Activated CD4-positive, alpha-beta memory T cell treated with anti-CD3 and anti-CD28 coated beads for 36 hours (primary cell): ENCODE measurements around the gene TTYH3. TPM values are rescaled to one million over a fixed set of nuclear protein-coding genes. Genes with fewer than 3 reads are reported as not detected.

Experiments used
- CTCF ChIA-PET: fragments of 350-600 bp; sonication (Branson Sonifier 250); formaldehyde crosslinking; loops from one replicate; lab custom pipeline; 2021; ENCODE audit warnings: antibody characterized with exemption, inconsistent platforms; lab: Charles Lee
- POLR2A ChIA-PET: fragments of 350-600 bp; sonication (Branson Sonifier 250); formaldehyde crosslinking; loops from one replicate; lab custom pipeline; 2021; ENCODE audit warnings: antibody characterized with exemption; lab: Charles Lee
- DNase-seq: peaks from one replicate; pipeline ENCODE4 v3.0.0-alpha.2; 2020
- H3K27ac Mint-ChIP-seq: one replicate; pipeline ENCODE4 v1.8.0; 2021; ENCODE audit warnings: mixed read lengths
- H3K27me3 Mint-ChIP-seq: one replicate; pipeline ENCODE4 v1.8.0; 2021; ENCODE audit warnings: mixed read lengths
- H3K36me3 Mint-ChIP-seq: one replicate; pipeline ENCODE4 v1.8.0; 2021; ENCODE audit warnings: mixed read lengths
- H3K4me1 Mint-ChIP-seq: one replicate; pipeline ENCODE4 v1.8.0; 2021; ENCODE audit warnings: low read depth, mixed read lengths
- H3K4me3 Mint-ChIP-seq: one replicate; pipeline ENCODE4 v1.8.0; 2021; ENCODE audit warnings: mild to moderate bottlenecking, mixed read lengths
- H3K9me3 Mint-ChIP-seq: one replicate; pipeline ENCODE4 v1.8.0; 2021; ENCODE audit warnings: mixed read lengths
- intact Hi-C: fragments of 100-400 bp; cut with micrococcal nuclease; formaldehyde crosslinking; loops from one replicate; pipeline ENCODE4 v1.15.1; 2023
- total RNA-seq, 2 experiments: library from RNA; stranded (reverse); gene quantifications; one replicate each; pipeline ENCODE4 v1.2.3, GENCODE V29; 2021

Gene TTYH3
- total RNA-seq, 2 experiments from 2014 or later, result 13.5 to 14.8 TPM

DNA sequence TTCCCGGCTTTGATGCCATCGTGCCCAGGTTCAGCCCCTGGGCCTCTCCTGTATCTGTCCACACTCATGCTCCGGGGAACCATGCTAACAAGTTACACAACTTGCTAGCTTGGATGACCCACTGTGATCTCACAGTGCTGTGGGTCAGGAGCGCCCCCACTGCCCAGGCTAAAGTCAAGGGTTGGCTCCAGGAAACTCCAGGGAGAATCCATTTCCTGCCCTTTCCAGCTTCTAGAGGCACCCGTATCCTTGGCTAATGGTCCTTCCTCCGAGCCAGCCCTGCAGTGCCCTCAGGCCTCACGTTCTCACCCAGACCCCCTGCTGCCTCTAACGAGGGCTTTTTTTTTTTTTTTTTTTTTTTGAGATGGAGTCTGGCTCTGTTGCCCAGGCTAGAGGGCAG, 75.7 kb downstream of the TTYH3 start:
- no peak overlapping the region for H3K27ac Mint-ChIP-seq
- CTCF ChIA-PET, result interaction anchor here (0.8 to 1.4 kb wide), 2 partner anchors 37 to 239 kb away, joined by 3 to 5 read pairs; no protein-coding TSS in a partner anchor
- intact Hi-C loops, result no loop called here
- H3K4me1 Mint-ChIP-seq, result peaks cover 20% of the 10 kb centered on the region
- H3K36me3 Mint-ChIP-seq, result no peaks in the 10 kb centered on the region
- POLR2A ChIA-PET, result no interaction called here
- H3K4me3 Mint-ChIP-seq, result no peak overlapping the region
- no peaks in the 10 kb centered on the region for H3K27me3 Mint-ChIP-seq
- no peak for DNase-seq
- H3K9me3 Mint-ChIP-seq, result no peaks in the 10 kb centered on the region

DNA sequence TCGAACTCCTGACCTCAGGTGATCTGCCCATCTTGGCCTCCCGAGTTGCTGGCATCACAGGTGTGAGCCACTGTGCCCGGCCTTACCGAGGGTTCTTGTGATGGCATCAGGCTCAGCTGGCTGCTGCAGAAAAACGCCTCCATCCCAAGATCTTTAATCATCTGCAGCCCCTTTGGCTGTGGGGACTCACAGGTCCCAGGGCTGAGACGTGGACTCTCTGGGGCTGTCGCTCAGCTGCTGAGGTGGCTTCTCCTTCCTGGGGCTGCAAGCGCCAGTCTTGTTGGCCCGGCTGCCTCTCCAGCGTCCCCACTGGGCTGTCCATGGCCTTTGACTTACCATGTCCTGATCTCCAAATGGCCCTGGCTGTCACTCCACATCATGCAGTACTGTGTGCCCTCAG, 76.3 kb downstream of the TTYH3 start:
- Mint-ChIP-seq H3K4me3 (no peak overlapping the region), H3K4me1 (peaks cover 20% of the 10 kb centered on the region), H3K36me3 (no peaks in the 10 kb centered on the region), H3K27ac (no peak overlapping the region), H3K9me3 (no peaks in the 10 kb centered on the region), H3K27me3 (no peaks in the 10 kb centered on the region)
- intact Hi-C loops, result no loop called here
- ChIA-PET CTCF (interaction anchor here (1.5 to 3.5 kb wide), 4 partner anchors 10 to 38 kb away, joined by 5 to 115 read pairs (median 37); no protein-coding TSS in a partner anchor), POLR2A (no interaction called here)
- no peak for DNase-seq

DNA sequence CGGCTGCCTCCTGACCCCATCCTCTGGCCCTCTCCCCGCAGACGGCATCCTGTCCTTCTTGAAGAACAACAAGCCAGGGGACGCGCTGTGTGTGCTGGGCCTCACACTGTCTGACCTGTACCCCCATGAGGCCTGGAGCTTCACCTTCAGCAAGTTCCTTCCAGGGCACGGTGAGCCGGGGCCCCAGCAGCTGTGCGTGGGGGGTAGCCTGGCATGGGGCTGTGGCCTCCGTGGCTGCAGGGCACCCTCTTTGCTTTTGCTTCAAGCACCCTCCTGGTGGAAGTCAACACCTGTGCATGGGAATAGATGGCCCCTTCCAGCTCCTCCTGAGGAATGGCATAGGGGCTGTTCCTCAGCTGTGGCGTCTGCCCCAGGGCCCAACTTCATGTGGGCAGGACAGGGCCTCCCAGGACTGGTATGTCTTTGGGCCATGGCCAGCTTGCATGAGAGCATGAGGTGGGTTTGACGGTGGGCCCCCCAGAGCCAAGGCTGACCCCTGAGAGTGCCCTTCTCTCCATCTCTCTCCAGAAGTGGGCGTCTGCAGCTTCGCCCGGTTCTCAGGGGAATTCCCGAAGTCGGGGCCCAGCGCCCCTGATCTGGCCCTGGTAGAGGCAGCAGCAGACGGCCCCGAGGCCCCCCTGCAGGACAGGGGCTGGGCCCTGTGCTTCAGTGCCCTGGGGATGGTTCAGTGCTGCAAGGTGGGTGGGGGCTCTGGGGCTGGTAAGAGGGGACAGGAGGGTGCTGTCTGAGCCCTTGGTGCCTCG, 76.9 kb downstream of the TTYH3 start:
- no peaks in the 10 kb centered on the region for H3K27me3 Mint-ChIP-seq
- no peak for DNase-seq
- H3K4me1 Mint-ChIP-seq, result peaks cover 20% of the 10 kb centered on the region
- ChIA-PET POLR2A (interaction anchor here (2.3 kb wide), 1 partner anchor 10 kb away, joined by 11 read pairs; no protein-coding TSS in a partner anchor), CTCF (interaction anchor here (0.8 to 3.5 kb wide), 26 partner anchors 9 to 258 kb away, joined by 3 to 115 read pairs (median 6); partner anchors contain the start of gene TTYH3)
- H3K4me3 Mint-ChIP-seq, result peak overlapping the region; percentile 75
- no peaks in the 10 kb centered on the region for H3K36me3 Mint-ChIP-seq
- H3K9me3 Mint-ChIP-seq, result no peaks in the 10 kb centered on the region
- intact Hi-C loops, result no loop called here
- no peak overlapping the region for H3K27ac Mint-ChIP-seq

DNA sequence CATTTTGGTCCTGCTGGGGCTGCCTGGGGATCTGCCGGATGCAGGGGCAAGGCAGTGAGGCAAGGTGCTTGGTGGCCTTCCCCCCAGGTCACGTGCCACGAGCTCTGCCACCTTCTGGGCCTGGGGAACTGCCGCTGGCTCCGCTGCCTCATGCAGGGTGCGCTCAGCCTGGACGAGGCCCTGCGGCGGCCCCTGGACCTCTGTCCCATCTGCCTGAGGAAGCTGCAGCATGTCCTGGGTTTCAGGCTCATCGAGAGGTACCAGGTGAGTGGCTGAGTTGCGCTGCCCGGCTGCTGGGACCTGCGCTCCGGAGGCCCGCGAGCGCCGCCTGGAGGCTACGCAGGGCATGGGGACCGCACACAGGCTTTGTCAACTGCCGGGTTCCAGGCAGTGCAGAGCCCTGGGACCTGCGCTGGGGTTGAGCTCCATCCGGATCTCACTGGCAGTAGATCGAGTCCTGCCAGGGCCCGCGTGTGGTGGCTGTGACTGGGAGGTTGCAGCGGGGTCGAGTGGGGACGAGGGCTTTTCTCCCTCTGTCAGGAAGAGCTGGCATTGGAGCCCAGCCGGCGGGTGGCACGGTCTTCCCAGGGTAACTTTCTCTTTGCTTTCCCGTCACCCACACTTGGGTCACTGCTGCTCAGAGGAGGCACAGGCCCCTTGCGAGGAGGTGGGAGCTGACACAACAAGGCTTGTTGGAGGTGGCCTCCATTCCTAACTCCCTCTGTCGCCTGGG, 77.9 kb downstream of the TTYH3 start:
- intact Hi-C loops, result loop anchor here (1.0 kb wide), 2 partner anchors 11 to 38 kb away; no protein-coding TSS in a partner anchor
- Mint-ChIP-seq H3K9me3 (no peaks in the 10 kb centered on the region), H3K27ac (peak overlapping the region; percentile 82), H3K4me1 (peaks cover 21% of the 10 kb centered on the region), H3K36me3 (no peaks in the 10 kb centered on the region), H3K4me3 (peak overlapping the region; percentile 75), H3K27me3 (no peaks in the 10 kb centered on the region)
- CTCF ChIA-PET, result interaction anchor here (0.5 to 3.5 kb wide), 58 partner anchors 9 to 296 kb away, joined by 3 to 115 read pairs (median 4); partner anchors contain the start of genes AMZ1, IQCE and TTYH3
- DNase-seq, result peak; percentile 90
- POLR2A ChIA-PET, result interaction anchor here (0.5 to 2.3 kb wide), 7 partner anchors 9 to 380 kb away, joined by 3 to 13 read pairs (median 5); partner anchors contain the start of gene TTYH3

DNA sequence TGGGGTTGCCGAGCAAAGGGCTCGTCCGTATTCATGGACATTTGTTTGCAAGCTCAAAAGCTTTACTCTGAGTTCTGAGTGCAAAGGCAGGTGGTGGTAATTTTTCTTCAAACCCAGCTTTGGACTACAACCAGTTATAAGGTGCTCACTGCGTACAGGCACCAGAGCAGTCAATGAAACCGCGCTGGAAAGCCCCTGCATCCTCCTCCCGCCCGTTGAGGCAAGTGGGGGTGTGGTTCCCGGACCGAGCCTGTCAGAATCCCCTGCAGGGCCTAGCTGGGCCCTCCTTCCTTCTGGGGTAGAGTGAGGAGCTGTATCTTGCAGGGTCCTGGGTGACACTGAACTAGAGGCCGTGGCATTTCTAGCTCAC, 78.5 kb downstream of the TTYH3 start:
- intact Hi-C loops, result loop anchor here (1.0 kb wide), 2 partner anchors 10 to 39 kb away; no protein-coding TSS in a partner anchor
- ChIA-PET CTCF (interaction anchor here (0.5 to 3.5 kb wide), 53 partner anchors 8 to 297 kb away, joined by 3 to 115 read pairs (median 5); partner anchors contain the start of genes AMZ1, IQCE and TTYH3), POLR2A (interaction anchor here (1.1 to 2.3 kb wide), 6 partner anchors 8 to 151 kb away, joined by 3 to 13 read pairs (median 6); partner anchors contain the start of gene TTYH3)
- peaks cover under 1% of the 10 kb centered on the region for H3K27me3 Mint-ChIP-seq
- peak overlapping the region; percentile 75 for H3K4me3 Mint-ChIP-seq
- H3K27ac Mint-ChIP-seq, result peak overlapping the region; percentile 82
- DNase-seq, result peak; percentile 85
- no peaks in the 10 kb centered on the region for H3K36me3 Mint-ChIP-seq
- peaks cover 27% of the 10 kb centered on the region for H3K4me1 Mint-ChIP-seq
- H3K9me3 Mint-ChIP-seq, result no peaks in the 10 kb centered on the region

DNA sequence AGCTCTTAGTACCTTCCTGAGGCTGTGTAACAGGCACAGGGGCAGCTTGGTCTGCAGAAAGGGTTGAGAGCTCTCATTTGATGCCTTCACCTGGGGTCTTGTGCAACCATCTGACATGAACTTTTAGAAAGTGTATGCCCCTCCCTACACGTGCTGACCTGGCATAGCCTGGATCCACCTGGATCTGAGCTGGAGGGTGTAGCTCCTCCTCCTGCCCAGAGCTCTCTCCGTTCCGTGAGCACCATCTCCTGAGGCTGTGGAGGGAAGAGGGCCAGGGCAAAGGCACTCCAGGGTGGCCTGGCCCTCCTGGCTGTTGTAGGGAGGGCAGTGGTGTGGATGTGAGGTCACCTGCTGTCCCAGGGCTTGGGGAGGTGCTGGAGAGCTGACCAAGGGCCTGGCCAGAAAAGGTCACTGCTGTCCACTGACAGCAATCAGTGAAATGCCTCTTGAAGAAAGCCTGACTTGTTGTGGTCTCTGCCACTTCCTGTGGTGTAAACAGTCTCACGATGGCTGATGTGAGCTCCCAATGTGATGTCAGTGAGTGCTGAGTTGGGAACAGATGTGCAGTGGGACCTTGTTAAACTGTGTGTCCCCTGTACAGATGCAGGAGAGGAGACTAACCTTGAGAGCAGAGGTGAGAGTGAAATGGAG, 79.2 kb downstream of the TTYH3 start:
- POLR2A ChIA-PET, result interaction anchor here (0.9 to 2.3 kb wide), 6 partner anchors 8 to 151 kb away, joined by 3 to 13 read pairs (median 6); partner anchors contain the start of gene TTYH3
- peak; percentile 71 for DNase-seq
- intact Hi-C loops, result loop anchor here (1.0 kb wide), 2 partner anchors 9 to 40 kb away; no protein-coding TSS in a partner anchor

DNA sequence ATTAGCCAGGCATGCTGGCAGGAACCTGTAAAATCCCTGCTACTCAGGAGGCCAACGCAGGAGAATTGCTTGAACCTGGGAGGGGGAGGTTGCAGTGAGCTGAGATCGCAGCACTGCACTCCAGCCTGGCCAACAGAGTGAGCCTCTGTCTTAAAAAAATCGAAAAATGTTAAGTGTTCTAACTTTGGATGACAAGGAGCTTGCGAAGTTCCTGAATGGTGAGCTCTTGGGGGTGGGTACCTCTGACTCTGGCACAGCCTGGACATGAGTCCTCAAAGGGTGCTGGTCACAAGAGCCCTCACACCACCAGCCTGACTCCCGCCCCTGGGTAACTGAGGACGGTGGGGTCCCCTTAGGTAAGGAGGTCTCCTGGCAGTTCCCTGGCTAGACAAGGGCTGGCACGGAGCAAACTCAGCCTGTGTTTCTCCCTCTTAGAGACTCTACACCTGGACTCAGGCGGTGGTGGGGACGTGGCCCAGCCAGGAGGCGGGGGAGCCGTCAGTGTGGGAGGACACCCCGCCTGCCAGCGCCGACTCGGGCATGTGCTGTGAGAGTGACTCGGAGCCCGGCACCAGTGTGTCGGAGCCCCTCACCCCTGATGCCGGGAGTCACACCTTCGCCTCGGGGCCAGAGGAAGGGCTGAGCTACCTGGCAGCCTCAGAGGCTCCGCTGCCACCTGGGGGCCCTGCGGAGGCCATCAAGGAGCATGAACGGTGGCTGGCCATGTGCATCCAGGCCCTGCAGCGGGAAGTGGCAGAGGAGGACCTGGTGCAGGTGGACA, 80.3 kb downstream of the TTYH3 start:
- no peaks in the 10 kb centered on the region for H3K9me3 Mint-ChIP-seq
- DNase-seq, result no peak
- H3K4me1 Mint-ChIP-seq, result peaks cover 44% of the 10 kb centered on the region
- ChIA-PET CTCF (interaction anchor here (0.7 to 3.3 kb wide), 4 partner anchors 9 to 261 kb away, joined by 3 to 33 read pairs (median 18); no protein-coding TSS in a partner anchor), POLR2A (interaction anchor here (0.6 kb wide), 1 partner anchor 119 kb away, joined by 3 read pairs; no protein-coding TSS in a partner anchor)
- H3K27ac Mint-ChIP-seq, result no peak overlapping the region
- intact Hi-C loops, result no loop called here
- H3K27me3 Mint-ChIP-seq, result peaks cover 2% of the 10 kb centered on the region
- no peaks in the 10 kb centered on the region for H3K36me3 Mint-ChIP-seq
- no peak overlapping the region for H3K4me3 Mint-ChIP-seq

More for the DNA sequence above, 79.2 kb downstream of the TTYH3 start:
- CTCF ChIA-PET, result interaction anchor here (0.9 to 3.5 kb wide), 26 partner anchors 7 to 260 kb away, joined by 3 to 115 read pairs (median 7); partner anchors contain the start of genes IQCE and TTYH3
- Mint-ChIP-seq H3K27me3 (peaks cover 2% of the 10 kb centered on the region), H3K4me1 (peaks cover 34% of the 10 kb centered on the region), H3K4me3 (peak overlapping the region; percentile 75), H3K36me3 (no peaks in the 10 kb centered on the region), H3K9me3 (no peaks in the 10 kb centered on the region), H3K27ac (peak overlapping the region; percentile 90)

DNA sequence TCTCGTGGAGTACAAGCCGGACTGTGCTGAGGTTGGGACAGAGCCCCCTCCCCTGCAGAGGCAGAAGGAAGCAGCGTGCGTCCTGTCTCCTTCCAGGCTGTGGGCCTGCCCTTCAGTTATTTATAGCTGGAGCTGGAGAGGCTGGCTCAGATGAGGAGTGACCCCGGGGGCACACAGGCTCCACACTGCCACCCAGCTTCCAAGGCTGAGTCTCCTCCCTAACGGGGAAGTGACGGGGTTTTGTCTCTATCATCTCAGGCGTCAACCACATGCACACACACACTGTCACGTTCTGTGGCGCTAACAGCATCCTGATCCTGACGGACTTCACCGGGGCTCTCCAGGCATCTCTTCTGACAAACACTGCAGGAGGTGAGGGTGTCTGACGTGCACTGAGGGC, 81.6 kb downstream of the TTYH3 start:
- H3K36me3 Mint-ChIP-seq, result no peaks in the 10 kb centered on the region
- intact Hi-C loops, result no loop called here
- H3K27me3 Mint-ChIP-seq, result peaks cover 2% of the 10 kb centered on the region
- no peak overlapping the region for H3K4me3 Mint-ChIP-seq
- H3K4me1 Mint-ChIP-seq, result peaks cover 57% of the 10 kb centered on the region
- no peaks in the 10 kb centered on the region for H3K9me3 Mint-ChIP-seq
- ChIA-PET CTCF (interaction anchor here (0.7 to 2.5 kb wide), 2 partner anchors 43 to 47 kb away, joined by 3 to 14 read pairs; no protein-coding TSS in a partner anchor), POLR2A (interaction anchor here (0.7 kb wide), 1 partner anchor 220 kb away, joined by 3 read pairs; no protein-coding TSS in a partner anchor)
- H3K27ac Mint-ChIP-seq, result no peak overlapping the region
- DNase-seq, result peak; percentile 27

DNA sequence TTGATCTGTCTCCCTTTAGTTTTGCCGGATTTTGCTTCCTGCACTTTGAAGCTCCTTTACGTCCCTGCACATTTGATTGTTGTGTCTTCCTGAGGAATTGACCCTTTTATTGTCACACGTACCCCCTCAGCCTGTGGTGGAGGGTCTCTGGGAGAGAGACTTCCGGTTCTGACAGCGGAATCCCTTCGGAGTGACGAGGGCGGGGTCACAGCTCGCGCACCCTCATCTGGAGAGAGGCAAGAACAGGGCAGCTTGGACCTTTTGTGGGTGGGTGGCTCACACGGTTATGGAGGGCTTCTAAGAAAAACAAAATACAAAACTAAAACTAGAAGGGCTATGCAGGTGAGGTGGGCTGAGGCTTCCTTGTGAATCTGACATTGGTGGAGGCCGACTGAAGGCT, 82.2 kb downstream of the TTYH3 start:
- POLR2A ChIA-PET, result interaction anchor here (0.7 kb wide), 1 partner anchor 221 kb away, joined by 3 read pairs; no protein-coding TSS in a partner anchor
- peaks cover 2% of the 10 kb centered on the region for H3K27me3 Mint-ChIP-seq
- H3K4me3 Mint-ChIP-seq, result no peak overlapping the region
- H3K9me3 Mint-ChIP-seq, result no peaks in the 10 kb centered on the region
- H3K27ac Mint-ChIP-seq, result no peak overlapping the region
- peaks cover 63% of the 10 kb centered on the region for H3K4me1 Mint-ChIP-seq
- intact Hi-C loops, result no loop called here
- CTCF ChIA-PET, result interaction anchor here (0.6 to 2.5 kb wide), 5 partner anchors 9 to 46 kb away, joined by 3 to 14 read pairs (median 3); no protein-coding TSS in a partner anchor
- DNase-seq, result no peak
- H3K36me3 Mint-ChIP-seq, result no peaks in the 10 kb centered on the region
